Measurements from ENCODE around the gene VSIG10.
A peak's percentile ranks its signal among the peaks of the same experiment; 100 is the strongest.

Gene VSIG10

GRCh38 chr12:118058881-118059280, 44.9 kb downstream of the VSIG10 start:
- H3K9me3 Mint-ChIP-seq (ENCODE audit: low read depth): no peaks in the 10 kb centered on the region
- H3K36me3 Mint-ChIP-seq: no peaks in the 10 kb centered on the region
- H3K27ac Mint-ChIP-seq: peak overlapping the region; percentile 28
- no peaks in the 10 kb centered on the region for H3K27me3 Mint-ChIP-seq
- peak overlapping the region; percentile 88 for H3K4me3 Mint-ChIP-seq
- peaks cover 40% of the 10 kb centered on the region for H3K4me1 Mint-ChIP-seq (ENCODE audit: low read depth)

- Mint-ChIP-seq H3K27me3 (no peaks in the 10 kb centered on the region), H3K9me3 (ENCODE audit: low read depth) (no peaks in the 10 kb centered on the region), H3K4me3 (no peak overlapping the region), H3K4me1 (ENCODE audit: low read depth) (peaks cover 38% of the 10 kb centered on the region), H3K36me3 (no peaks in the 10 kb centered on the region), H3K27ac (no peak overlapping the region)
Measured at GRCh38 chr12:118058227-118058626, 45.6 kb downstream of the VSIG10 start.

- Mint-ChIP-seq H3K27ac (peak overlapping the region; percentile 36), H3K4me1 (ENCODE audit: low read depth) (peaks cover 44% of the 10 kb centered on the region), H3K9me3 (ENCODE audit: low read depth) (no peaks in the 10 kb centered on the region), H3K27me3 (no peaks in the 10 kb centered on the region), H3K36me3 (peaks cover 3% of the 10 kb centered on the region), H3K4me3 (no peak overlapping the region)
Measured at GRCh38 chr12:118055865-118056773, 47.7 kb downstream of the VSIG10 start.

- H3K27me3 Mint-ChIP-seq: no peaks in the 10 kb centered on the region
- peak overlapping the region; percentile 77 for H3K27ac Mint-ChIP-seq
- H3K4me1 Mint-ChIP-seq (ENCODE audit: low read depth): peaks cover 42% of the 10 kb centered on the region
- H3K9me3 Mint-ChIP-seq (ENCODE audit: low read depth): no peaks in the 10 kb centered on the region
- peaks cover 5% of the 10 kb centered on the region for H3K36me3 Mint-ChIP-seq
- no peak overlapping the region for H3K4me3 Mint-ChIP-seq
Measured at GRCh38 chr12:118055144-118055557, 48.7 kb downstream of the VSIG10 start.

- Mint-ChIP-seq H3K4me1 (ENCODE audit: low read depth) (peaks cover 28% of the 10 kb centered on the region), H3K9me3 (ENCODE audit: low read depth) (no peaks in the 10 kb centered on the region), H3K27ac (peak overlapping the region; percentile 69), H3K36me3 (peaks cover 7% of the 10 kb centered on the region), H3K4me3 (no peak overlapping the region), H3K27me3 (no peaks in the 10 kb centered on the region)
Measured at GRCh38 chr12:118053071-118053985, 50.5 kb downstream of the VSIG10 start.

- H3K9me3 Mint-ChIP-seq (ENCODE audit: low read depth): no peaks in the 10 kb centered on the region
- no peak overlapping the region for H3K4me3 Mint-ChIP-seq
- H3K27me3 Mint-ChIP-seq: no peaks in the 10 kb centered on the region
- peaks cover 28% of the 10 kb centered on the region for H3K4me1 Mint-ChIP-seq (ENCODE audit: low read depth)
- peak overlapping the region; percentile 69 for H3K27ac Mint-ChIP-seq
- H3K36me3 Mint-ChIP-seq: peaks cover 7% of the 10 kb centered on the region
Measured at GRCh38 chr12:118052324-118053070, 51.3 kb downstream of the VSIG10 start.

GRCh38 chr12:118050972-118051910, 52.6 kb downstream of the VSIG10 start:
- Mint-ChIP-seq H3K27me3 (no peaks in the 10 kb centered on the region), H3K4me3 (no peak overlapping the region), H3K9me3 (ENCODE audit: low read depth) (no peaks in the 10 kb centered on the region), H3K4me1 (ENCODE audit: low read depth) (peaks cover 27% of the 10 kb centered on the region), H3K27ac (peak overlapping the region; percentile 76), H3K36me3 (peaks cover 7% of the 10 kb centered on the region)

GRCh38 chr12:118046430-118046829, 57.4 kb downstream of the VSIG10 start:
- Mint-ChIP-seq H3K4me1 (ENCODE audit: low read depth) (peaks cover 17% of the 10 kb centered on the region), H3K27ac (peak overlapping the region; percentile 28), H3K4me3 (no peak overlapping the region), H3K27me3 (no peaks in the 10 kb centered on the region), H3K36me3 (peaks cover 17% of the 10 kb centered on the region), H3K9me3 (ENCODE audit: low read depth) (no peaks in the 10 kb centered on the region)

GRCh38 chr12:118044577-118044976, 59.2 kb downstream of the VSIG10 start:
- H3K4me3 Mint-ChIP-seq: no peak overlapping the region
- H3K27me3 Mint-ChIP-seq: no peaks in the 10 kb centered on the region
- peaks cover 14% of the 10 kb centered on the region for H3K4me1 Mint-ChIP-seq (ENCODE audit: low read depth)
- peak overlapping the region; percentile 89 for H3K27ac Mint-ChIP-seq
- H3K36me3 Mint-ChIP-seq: peaks cover 16% of the 10 kb centered on the region
- H3K9me3 Mint-ChIP-seq (ENCODE audit: low read depth): no peaks in the 10 kb centered on the region

- Mint-ChIP-seq H3K4me3 (no peak overlapping the region), H3K27ac (peak overlapping the region; percentile 89), H3K36me3 (peaks cover 15% of the 10 kb centered on the region), H3K27me3 (no peaks in the 10 kb centered on the region), H3K9me3 (ENCODE audit: low read depth) (no peaks in the 10 kb centered on the region), H3K4me1 (ENCODE audit: low read depth) (peaks cover 14% of the 10 kb centered on the region)
Measured at GRCh38 chr12:118044075-118044474, 59.7 kb downstream of the VSIG10 start.

- Mint-ChIP-seq H3K4me3 (no peak overlapping the region), H3K27me3 (no peaks in the 10 kb centered on the region), H3K9me3 (ENCODE audit: low read depth) (no peaks in the 10 kb centered on the region), H3K27ac (no peak overlapping the region), H3K4me1 (ENCODE audit: low read depth) (peaks cover 15% of the 10 kb centered on the region), H3K36me3 (peaks cover 15% of the 10 kb centered on the region)
Measured at GRCh38 chr12:118042091-118042490, 61.7 kb downstream of the VSIG10 start.

- Mint-ChIP-seq H3K4me1 (ENCODE audit: low read depth) (peaks cover 28% of the 10 kb centered on the region), H3K9me3 (ENCODE audit: low read depth) (no peaks in the 10 kb centered on the region)
Measured at GRCh38 chr12:118038137-118038536, 65.7 kb downstream of the VSIG10 start.

GRCh38 chr12:118036672-118037411, 67.0 kb downstream of the VSIG10 start:
- no peak overlapping the region for H3K4me3 Mint-ChIP-seq
- no peaks in the 10 kb centered on the region for H3K9me3 Mint-ChIP-seq (ENCODE audit: low read depth)

More at GRCh38 chr12:118038137-118038536, 65.7 kb downstream of the VSIG10 start:
- no peaks in the 10 kb centered on the region for H3K27me3 Mint-ChIP-seq
- H3K36me3 Mint-ChIP-seq: peaks cover 16% of the 10 kb centered on the region
- H3K4me3 Mint-ChIP-seq: no peak overlapping the region
- H3K27ac Mint-ChIP-seq: peak overlapping the region; percentile 72

More at GRCh38 chr12:118036672-118037411, 67.0 kb downstream of the VSIG10 start:
- Mint-ChIP-seq H3K4me1 (ENCODE audit: low read depth) (peaks cover 28% of the 10 kb centered on the region), H3K36me3 (peaks cover 15% of the 10 kb centered on the region), H3K27me3 (no peaks in the 10 kb centered on the region), H3K27ac (peak overlapping the region; percentile 90)

Data from activated naive CD8-positive, alpha-beta T cell (primary cell).